Measurements from ENCODE around the gene PIP4K2C. TPM values are rescaled to one million over a fixed set of nuclear protein-coding genes. Genes with fewer than 3 reads are reported as not detected.
"Not testable (repeated sequence)": the region's sequence is repeated elsewhere in the genome, so short reads cannot be mapped to it uniquely, and the experiment has no call there.

PIP4K2C gene
- total and polyA plus RNA-seq, 5 donors from 2014 or later, result 24.6 to 38.6 (median 32.1) TPM

DNA sequence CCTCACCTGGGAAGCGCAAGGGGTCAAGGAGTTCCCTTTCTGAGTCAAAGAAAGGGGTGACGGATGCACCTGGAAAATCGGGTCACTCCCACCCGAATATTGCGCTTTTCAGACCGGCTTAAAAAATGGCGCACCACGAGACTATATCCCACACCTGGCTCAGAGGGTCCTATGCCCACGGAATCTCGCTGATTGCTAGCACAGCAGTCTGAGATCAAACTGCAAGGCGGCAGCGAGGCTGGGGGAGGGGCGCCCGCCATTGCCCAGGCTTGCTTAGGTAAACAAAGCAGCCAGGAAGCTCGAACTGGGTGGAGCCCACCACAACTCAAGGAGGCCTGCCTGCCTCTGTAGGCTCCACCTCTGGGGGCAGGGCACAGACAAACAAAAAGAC, 55.7 kb downstream of the PIP4K2C start:
- not testable (repeated sequence) for H3K36me3 Mint-ChIP-seq; H3K27ac Mint-ChIP-seq; ATAC-seq (ENCODE audit: low read depth in 2 of 2)

More for the DNA sequence above, 55.7 kb downstream of the PIP4K2C start:
- not testable (repeated sequence) for H3K9me3 ChIP-seq (ENCODE audit: control insufficient read depth in 2 of 2, low read length in 2 of 2); H3K4me3 Mint-ChIP-seq; DNase-seq; H3K4me3 ChIP-seq (ENCODE audit: low read depth, low read length); H3K27me3 ChIP-seq (ENCODE audit: control insufficient read depth, insufficient read depth, low read length); H3K9me3 Mint-ChIP-seq; H3K27me3 Mint-ChIP-seq; H3K4me1 ChIP-seq (ENCODE audit: control insufficient read depth, insufficient read depth, low read length, poor library complexity, severe bottlenecking); H3K36me3 ChIP-seq (ENCODE audit: control insufficient read depth, insufficient read depth, low read length); H3K27ac ChIP-seq (ENCODE audit: insufficient read depth, low read length, poor library complexity, severe bottlenecking); H3K4me1 Mint-ChIP-seq

Other genes with a start within 250 kb of the PIP4K2C start
- gene R3HDM2, start 160.1 kb upstream of the PIP4K2C start, total RNA-seq, result 115 TPM
- gene R3HDM2, start 160.1 kb upstream of the PIP4K2C start, polyA plus RNA-seq, result 1 to 10 TPM; 6.0 to 8.6 (median 8.0) TPM
- gene INHBC, start 156.4 kb upstream of the PIP4K2C start, total RNA-seq, result not detected
- under 1 TPM in 1 of 4 donors, not detected in 3; 0.21 TPM for gene INHBC, start 156.4 kb upstream of the PIP4K2C start, polyA plus RNA-seq
- not detected for gene INHBE, start 135.9 kb upstream of the PIP4K2C start, total RNA-seq
- under 1 TPM in 1 of 4 donors, not detected in 3; 0.06 TPM for gene INHBE, start 135.9 kb upstream of the PIP4K2C start, polyA plus RNA-seq
- gene GLI1, start 131.4 kb upstream of the PIP4K2C start, total RNA-seq, result 0.47 TPM
- under 1 TPM in 3 of 4 donors, not detected in 1; 0.07 to 0.23 (median 0.13) TPM for gene GLI1, start 131.4 kb upstream of the PIP4K2C start, polyA plus RNA-seq
- gene ARHGAP9, start 111.3 kb upstream of the PIP4K2C start, total RNA-seq, result 403 TPM
- 100 to 1,000 TPM; 173 to 192 (median 182) TPM for gene ARHGAP9, start 111.3 kb upstream of the PIP4K2C start, polyA plus RNA-seq
- gene MARS1, start 103.1 kb upstream of the PIP4K2C start, total RNA-seq, result 219 TPM
- gene MARS1, start 103.1 kb upstream of the PIP4K2C start, polyA plus RNA-seq, result 10 to 100 TPM; 71.9 to 89.4 (median 80.1) TPM
- gene DDIT3, start 70.7 kb upstream of the PIP4K2C start, total RNA-seq, result 159 TPM
- 10 to 100 TPM; 17.8 to 25.3 (median 20.9) TPM for gene DDIT3, start 70.7 kb upstream of the PIP4K2C start, polyA plus RNA-seq
- 104 TPM for gene MBD6, start 68.4 kb upstream of the PIP4K2C start, total RNA-seq
- 1 to 10 TPM; 1.8 to 3.0 (median 2.3) TPM for gene MBD6, start 68.4 kb upstream of the PIP4K2C start, polyA plus RNA-seq
- gene DCTN2, start 44.0 kb upstream of the PIP4K2C start, total RNA-seq, result 74.9 TPM
- 10 to 100 TPM; 75.1 to 91.6 (median 78.9) TPM for gene DCTN2, start 44.0 kb upstream of the PIP4K2C start, polyA plus RNA-seq
- 0.72 TPM for gene KIF5A, start 41.1 kb upstream of the PIP4K2C start, total RNA-seq
- gene KIF5A, start 41.1 kb upstream of the PIP4K2C start, polyA plus RNA-seq, result under 1 TPM in 2 of 4 donors, not detected in 2; 0.05 to 0.06 TPM
- 31.2 TPM for gene DTX3, start 13.6 kb downstream of the PIP4K2C start, total RNA-seq
- gene DTX3, start 13.6 kb downstream of the PIP4K2C start, polyA plus RNA-seq, result 1 to 10 TPM; 3.4 to 7.4 (median 5.1) TPM
- 0.64 TPM for gene ARHGEF25, start 20.2 kb downstream of the PIP4K2C start, total RNA-seq
- not detected for gene ARHGEF25, start 20.2 kb downstream of the PIP4K2C start, polyA plus RNA-seq
- gene B4GALNT1, start 42.0 kb downstream of the PIP4K2C start, total RNA-seq, result not detected
- not detected for gene B4GALNT1, start 42.0 kb downstream of the PIP4K2C start, polyA plus RNA-seq
- gene OS9, start 102.9 kb downstream of the PIP4K2C start, total RNA-seq, result 151 TPM
- gene OS9, start 102.9 kb downstream of the PIP4K2C start, polyA plus RNA-seq, result 10 to 100 TPM; 59.2 to 72.4 (median 63.1) TPM
- 60.3 TPM for gene AGAP2, start 147.6 kb downstream of the PIP4K2C start, total RNA-seq
- gene AGAP2, start 147.6 kb downstream of the PIP4K2C start, polyA plus RNA-seq, result 1 to 10 TPM; 4.4 to 7.7 (median 5.6) TPM
- 8.7 TPM for gene TSPAN31, start 153.8 kb downstream of the PIP4K2C start, total RNA-seq
- 10 to 100 TPM; 38.4 to 48.9 (median 39.6) TPM for gene TSPAN31, start 153.8 kb downstream of the PIP4K2C start, polyA plus RNA-seq
- 17.5 TPM for gene CDK4, start 161.1 kb downstream of the PIP4K2C start, total RNA-seq
- 10 to 100 TPM; 62.2 to 90.3 (median 69.7) TPM for gene CDK4, start 161.1 kb downstream of the PIP4K2C start, polyA plus RNA-seq
- gene MARCHF9, start 163.9 kb downstream of the PIP4K2C start, total RNA-seq, result 35.4 TPM
- 1 to 10 TPM; 2.2 to 4.5 (median 3.8) TPM for gene MARCHF9, start 163.9 kb downstream of the PIP4K2C start, polyA plus RNA-seq
- not detected for gene CYP27B1, start 175.9 kb downstream of the PIP4K2C start, total RNA-seq
- under 1 TPM in 2 of 4 donors, not detected in 2; 0.14 to 0.26 TPM for gene CYP27B1, start 175.9 kb downstream of the PIP4K2C start, polyA plus RNA-seq
- gene METTL1, start 180.9 kb downstream of the PIP4K2C start, total RNA-seq, result 8.7 TPM
- gene METTL1, start 180.9 kb downstream of the PIP4K2C start, polyA plus RNA-seq, result 10 to 100 TPM in 1 of 4 donors, 1 to 10 TPM in 3; 3.5 to 10.8 (median 5.9) TPM
- 3.7 TPM for gene EEF1AKMT3, start 181.4 kb downstream of the PIP4K2C start, total RNA-seq
- 1 to 10 TPM; 1.8 to 7.6 (median 2.5) TPM for gene EEF1AKMT3, start 181.4 kb downstream of the PIP4K2C start, polyA plus RNA-seq
- gene TSFM, start 191.6 kb downstream of the PIP4K2C start, total RNA-seq, result 22.8 TPM
- 10 to 100 TPM; 33.4 to 50.4 (median 40.6) TPM for gene TSFM, start 191.6 kb downstream of the PIP4K2C start, polyA plus RNA-seq
- gene AVIL, start 227.5 kb downstream of the PIP4K2C start, total RNA-seq, result 2.0 TPM
- under 1 TPM; 0.15 to 0.25 (median 0.19) TPM for gene AVIL, start 227.5 kb downstream of the PIP4K2C start, polyA plus RNA-seq

Measured in CD4-positive, CD25-positive, alpha-beta regulatory T cell (primary cell).